Measurements from ENCODE around the gene C21orf91. TPM values are rescaled to one million over a fixed set of nuclear protein-coding genes. Genes with fewer than 3 reads are reported as not detected.

Gene C21orf91
- total RNA-seq, 1 donor from 2014 or later: 26.7 TPM

DNA sequence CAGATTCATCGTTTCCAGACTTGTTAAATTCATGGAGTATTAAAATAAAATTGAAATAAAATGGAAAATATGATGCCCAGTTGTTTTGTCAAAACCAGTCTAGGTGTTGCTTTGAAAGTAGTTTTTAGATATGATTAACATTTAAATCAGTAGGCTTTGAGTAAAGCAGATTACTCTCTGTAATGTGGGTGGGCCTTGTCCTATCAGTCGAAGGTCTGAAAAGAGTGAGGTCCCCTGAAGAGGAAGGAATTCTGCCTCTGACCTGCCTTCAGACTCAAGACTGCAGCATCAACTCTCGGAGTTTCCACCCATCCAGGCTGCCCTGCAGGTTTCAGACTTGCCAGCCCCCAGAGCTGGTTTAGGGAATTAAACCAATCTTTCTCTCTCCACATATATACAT, 36.2 kb downstream of the C21orf91 start:
- Mint-ChIP-seq H3K27me3 (ENCODE audit: low read depth) (peaks cover 17% of the 10 kb centered on the region), H3K4me3 (no peak overlapping the region), H3K4me1 (peaks cover 2% of the 10 kb centered on the region), H3K9me3 (peaks cover 15% of the 10 kb centered on the region), H3K27ac (no peak overlapping the region), H3K36me3 (peaks cover 34% of the 10 kb centered on the region)
- DNase-seq (ENCODE audit: low spot score in 2 of 2, unreplicated experiment in 2 of 2): no peak
- no peak for TF ChIP-seq CTCF (IDR thresholded peaks at IDR 0.05; ENCODE audit: unreplicated experiment)

DNA sequence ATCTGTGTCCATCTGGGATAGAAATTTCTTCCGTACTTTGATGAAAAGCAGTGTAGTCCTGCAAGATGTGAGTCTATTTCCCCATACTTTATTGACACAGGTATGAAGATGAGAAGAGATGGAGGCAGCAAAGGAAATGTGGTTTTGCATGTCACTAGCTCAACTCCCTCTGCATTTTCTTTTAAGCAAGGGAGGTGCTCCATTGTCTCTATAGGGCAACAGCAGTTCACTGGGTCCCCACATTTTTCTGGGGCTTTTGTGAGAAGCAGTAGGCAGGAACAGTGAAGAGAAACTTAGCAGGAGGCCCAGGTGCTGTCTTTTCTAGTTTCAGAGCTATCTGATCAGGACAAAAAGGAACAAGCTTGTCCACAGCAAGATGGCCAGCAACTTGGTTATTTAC, 37.1 kb downstream of the C21orf91 start:
- H3K4me1 Mint-ChIP-seq: peaks cover 8% of the 10 kb centered on the region
- H3K27me3 Mint-ChIP-seq (ENCODE audit: low read depth): peaks cover 17% of the 10 kb centered on the region
- H3K36me3 Mint-ChIP-seq: peaks cover 30% of the 10 kb centered on the region
- no peak overlapping the region for H3K27ac Mint-ChIP-seq
- H3K4me3 Mint-ChIP-seq: no peak overlapping the region
- DNase-seq (ENCODE audit: low spot score in 2 of 2, unreplicated experiment in 2 of 2): no peak
- TF ChIP-seq CTCF (IDR thresholded peaks at IDR 0.05; ENCODE audit: unreplicated experiment): no peak
- peaks cover 15% of the 10 kb centered on the region for H3K9me3 Mint-ChIP-seq

DNA sequence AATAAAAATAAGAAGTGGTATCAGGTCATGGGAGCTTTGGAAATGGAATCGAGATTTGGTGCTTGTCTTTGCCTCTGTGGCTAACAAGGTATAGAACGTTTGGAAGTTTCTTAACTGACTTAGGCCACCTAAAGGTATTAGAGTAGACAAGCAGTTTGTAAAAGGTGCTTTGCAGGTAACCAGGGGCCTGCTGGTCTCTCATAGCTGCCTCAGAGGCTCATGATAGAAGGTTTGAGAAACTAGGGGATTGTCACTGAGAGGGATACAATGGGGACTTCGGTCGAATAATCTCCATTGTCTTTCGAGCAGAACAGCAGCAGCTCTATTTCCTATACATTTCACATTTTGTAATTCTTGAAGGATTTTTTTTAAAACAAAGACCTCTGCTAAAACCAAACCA, 37.6 kb downstream of the C21orf91 start:
- H3K27me3 Mint-ChIP-seq (ENCODE audit: low read depth): peaks cover 17% of the 10 kb centered on the region
- no peak overlapping the region for H3K27ac Mint-ChIP-seq
- TF ChIP-seq CTCF (IDR thresholded peaks at IDR 0.05; ENCODE audit: unreplicated experiment): no peak
- peaks cover 15% of the 10 kb centered on the region for H3K9me3 Mint-ChIP-seq
- H3K4me1 Mint-ChIP-seq: peaks cover 11% of the 10 kb centered on the region
- DNase-seq (ENCODE audit: low spot score in 2 of 2, unreplicated experiment in 2 of 2): no peak
- H3K4me3 Mint-ChIP-seq: no peak overlapping the region
- peaks cover 25% of the 10 kb centered on the region for H3K36me3 Mint-ChIP-seq

- Mint-ChIP-seq H3K9me3 (peaks cover 10% of the 10 kb centered on the region), H3K27ac (no peak overlapping the region), H3K27me3 (ENCODE audit: low read depth) (peaks cover 17% of the 10 kb centered on the region), H3K4me3 (no peak overlapping the region), H3K36me3 (peaks cover 16% of the 10 kb centered on the region), H3K4me1 (peaks cover 11% of the 10 kb centered on the region)
- TF ChIP-seq CTCF (IDR thresholded peaks at IDR 0.05; ENCODE audit: unreplicated experiment): no peak
- DNase-seq (ENCODE audit: low spot score in 2 of 2, unreplicated experiment in 2 of 2): no peak
Measured at GRCh38 chr21:17780539-17780938, 38.6 kb downstream of the C21orf91 start.

DNA sequence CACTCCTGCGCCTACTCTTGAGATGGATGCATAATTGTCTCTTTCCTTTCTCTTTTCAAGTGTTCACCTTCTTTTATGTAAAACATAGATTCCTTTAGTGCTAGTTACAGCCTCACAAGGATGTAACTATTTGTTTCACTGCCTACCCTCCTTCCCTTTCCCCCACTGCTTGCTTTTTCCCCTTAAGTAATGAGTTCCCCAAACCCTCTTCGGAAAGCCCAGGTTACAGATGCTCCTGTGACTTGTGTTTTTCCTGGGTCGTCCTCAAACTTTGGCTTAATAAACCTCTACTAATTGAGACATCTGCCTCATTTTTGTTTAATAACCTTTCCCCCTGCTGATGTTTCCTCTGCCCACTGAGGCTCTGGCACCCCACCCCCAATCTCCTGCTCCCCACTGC, 39.2 kb downstream of the C21orf91 start:
- Mint-ChIP-seq H3K4me3 (no peak overlapping the region), H3K36me3 (peaks cover 10% of the 10 kb centered on the region), H3K4me1 (peaks cover 11% of the 10 kb centered on the region), H3K27me3 (ENCODE audit: low read depth) (peaks cover 17% of the 10 kb centered on the region), H3K27ac (no peak overlapping the region), H3K9me3 (peaks cover 4% of the 10 kb centered on the region)
- no peak for DNase-seq (ENCODE audit: low spot score in 2 of 2, unreplicated experiment in 2 of 2)
- no peak for TF ChIP-seq CTCF (IDR thresholded peaks at IDR 0.05; ENCODE audit: unreplicated experiment)

GRCh38 chr21:17779496-17779895, 39.7 kb downstream of the C21orf91 start:
- TF ChIP-seq CTCF (IDR thresholded peaks at IDR 0.05; ENCODE audit: unreplicated experiment): no peak
- Mint-ChIP-seq H3K4me1 (peaks cover 11% of the 10 kb centered on the region), H3K4me3 (no peak overlapping the region), H3K9me3 (peaks cover under 1% of the 10 kb centered on the region), H3K36me3 (peaks cover 5% of the 10 kb centered on the region), H3K27ac (no peak overlapping the region), H3K27me3 (ENCODE audit: low read depth) (peaks cover 22% of the 10 kb centered on the region)
- DNase-seq (ENCODE audit: low spot score in 2 of 2, unreplicated experiment in 2 of 2): no peak

Data from mesothelial cell of epicardium (in vitro differentiated cells).